Measurements from ENCODE around the gene PPP1R13B.

GRCh38 chr14:103695296-103696069 is 151.9 kb downstream of the PPP1R13B start:
- TF ChIP-seq, protein P1, sequence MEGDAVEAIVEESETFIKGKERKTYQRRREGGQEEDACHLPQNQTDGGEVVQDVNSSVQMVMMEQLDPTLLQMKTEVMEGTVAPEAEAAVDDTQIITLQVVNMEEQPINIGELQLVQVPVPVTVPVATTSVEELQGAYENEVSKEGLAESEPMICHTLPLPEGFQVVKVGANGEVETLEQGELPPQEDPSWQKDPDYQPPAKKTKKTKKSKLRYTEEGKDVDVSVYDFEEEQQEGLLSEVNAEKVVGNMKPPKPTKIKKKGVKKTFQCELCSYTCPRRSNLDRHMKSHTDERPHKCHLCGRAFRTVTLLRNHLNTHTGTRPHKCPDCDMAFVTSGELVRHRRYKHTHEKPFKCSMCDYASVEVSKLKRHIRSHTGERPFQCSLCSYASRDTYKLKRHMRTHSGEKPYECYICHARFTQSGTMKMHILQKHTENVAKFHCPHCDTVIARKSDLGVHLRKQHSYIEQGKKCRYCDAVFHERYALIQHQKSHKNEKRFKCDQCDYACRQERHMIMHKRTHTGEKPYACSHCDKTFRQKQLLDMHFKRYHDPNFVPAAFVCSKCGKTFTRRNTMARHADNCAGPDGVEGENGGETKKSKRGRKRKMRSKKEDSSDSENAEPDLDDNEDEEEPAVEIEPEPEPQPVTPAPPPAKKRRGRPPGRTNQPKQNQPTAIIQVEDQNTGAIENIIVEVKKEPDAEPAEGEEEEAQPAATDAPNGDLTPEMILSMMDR (conservative IDR thresholded peaks at IDR 0.05; ENCODE audit: low read length), result no peak
- no peak for TF ChIP-seq EZH2phosphoT487 (IDR thresholded peaks at IDR 0.05; ENCODE audit: borderline replicate concordance, low read depth, low read length)
